Measurements from ENCODE around the gene KIFBP. TPM values are rescaled to one million over a fixed set of nuclear protein-coding genes. Genes with fewer than 3 reads are reported as not detected.
"Not testable (repeated sequence)": the region's sequence is repeated elsewhere in the genome, so short reads cannot be mapped to it uniquely, and the experiment has no call there.

Gene KIFBP
- total RNA-seq = 10 to 100 TPM; 23.0 to 25.2 TPM

GRCh38 chr10:68988530-68989316 lies at the start of gene KIFBP:
Gene KIFBP, plus strand, starts transcription at chr10:68988803. Its CDS starts 30 bp downstream, at chr10:68988833.
- H3K27me3 Mint-ChIP-seq = no peaks in the 10 kb centered on the region
- DNase-seq = peak; percentile 93
- ChIA-PET CTCF (interaction anchor here (0.8 to 3.4 kb wide), 12 partner anchors 10 to 136 kb away, joined by 3 to 26 read pairs (median 3); partner anchors contain the start of gene DDX21), POLR2A (interaction anchor here (1.0 to 3.4 kb wide), 5 partner anchors 11 to 104 kb away, joined by 4 to 19 read pairs (median 7); partner anchors contain the start of genes DDX21 and SRGN)
- H3K4me3 Mint-ChIP-seq = peak within 1 kb of the TSS; percentile 92
- intact Hi-C loops (cut with micrococcal nuclease) = loop anchor here (1.0 kb wide), 3 partner anchors 9 to 102 kb away; partner anchors contain the start of gene DDX21
- H3K27ac Mint-ChIP-seq = peak within 1 kb of the TSS; percentile 83
- H3K4me1 Mint-ChIP-seq (ENCODE audit: low read depth) = peaks cover 49% of the 10 kb centered on the region
- no peaks in the 10 kb centered on the region for H3K9me3 Mint-ChIP-seq
- H3K36me3 Mint-ChIP-seq = peaks cover 17% of the 10 kb centered on the region

GRCh38 chr10:68938884-68939283 lies 49.7 kb upstream of the KIFBP start:
- POLR2A ChIA-PET = no interaction called here
- no peak for DNase-seq
- no peaks in the 10 kb centered on the region for H3K27me3 Mint-ChIP-seq
- peaks cover 13% of the 10 kb centered on the region for H3K4me1 Mint-ChIP-seq (ENCODE audit: low read depth)
- no peak overlapping the region for H3K27ac Mint-ChIP-seq
- CTCF ChIA-PET = no interaction called here
- H3K9me3 Mint-ChIP-seq = no peaks in the 10 kb centered on the region
- intact Hi-C loops (cut with micrococcal nuclease) = no loop called here
- H3K36me3 Mint-ChIP-seq = peaks cover 18% of the 10 kb centered on the region
- H3K4me3 Mint-ChIP-seq = no peak overlapping the region

- intact Hi-C loops (cut with micrococcal nuclease); H3K4me1 Mint-ChIP-seq (ENCODE audit: low read depth); H3K4me3 Mint-ChIP-seq; H3K27ac Mint-ChIP-seq; DNase-seq; H3K27me3 Mint-ChIP-seq; H3K9me3 Mint-ChIP-seq; CTCF ChIA-PET: not testable (repeated sequence)
- POLR2A ChIA-PET = interaction anchor here (0.9 kb wide), 1 partner anchor 15 kb away, joined by 5 read pairs; no protein-coding TSS in a partner anchor
- peaks cover 19% of the 10 kb centered on the region for H3K36me3 Mint-ChIP-seq
Observed at GRCh38 chr10:68940917-68941316, 47.7 kb upstream of the KIFBP start.

- ChIA-PET POLR2A (interaction anchor here (0.5 kb wide), 1 partner anchor 480 kb away, joined by 3 read pairs; no protein-coding TSS in a partner anchor), CTCF (no interaction called here)
- Mint-ChIP-seq H3K27me3 (no peaks in the 10 kb centered on the region), H3K27ac (no peak overlapping the region), H3K4me3 (no peak overlapping the region), H3K4me1 (ENCODE audit: low read depth) (peaks cover 9% of the 10 kb centered on the region), H3K9me3 (no peaks in the 10 kb centered on the region), H3K36me3 (peaks cover 18% of the 10 kb centered on the region)
- no peak for DNase-seq
- intact Hi-C loops (cut with micrococcal nuclease) = no loop called here
Observed at GRCh38 chr10:68950598-68950997, 38.0 kb upstream of the KIFBP start.

- intact Hi-C loops (cut with micrococcal nuclease) = loop anchor here (5.0 kb wide), 2 partner anchors 267 to 623 kb away; partner anchors contain the start of genes HKDC1, HNRNPH3 and PBLD
- no peak for DNase-seq
- no peaks in the 10 kb centered on the region for H3K27me3 Mint-ChIP-seq
- peak overlapping the region; percentile 73 for H3K27ac Mint-ChIP-seq
- no peaks in the 10 kb centered on the region for H3K9me3 Mint-ChIP-seq
- peaks cover 36% of the 10 kb centered on the region for H3K36me3 Mint-ChIP-seq
- ChIA-PET POLR2A (interaction anchor here (1.0 to 3.2 kb wide), 7 partner anchors 8 to 94 kb away, joined by 3 to 19 read pairs (median 5); partner anchors contain the start of genes DDX50 and KIFBP), CTCF (interaction anchor here (0.7 to 2.0 kb wide), 5 partner anchors 32 to 621 kb away, joined by 3 to 15 read pairs (median 11); partner anchors contain the start of gene DDX50)
- peak overlapping the region; percentile 56 for H3K4me3 Mint-ChIP-seq
- H3K4me1 Mint-ChIP-seq (ENCODE audit: low read depth) = peaks cover 31% of the 10 kb centered on the region
Observed at GRCh38 chr10:68954904-68955303, 33.7 kb upstream of the KIFBP start.

GRCh38 chr10:68955355-68955831 lies 33.2 kb upstream of the KIFBP start:
- peak overlapping the region; percentile 97 for H3K4me3 Mint-ChIP-seq
- peaks cover 34% of the 10 kb centered on the region for H3K4me1 Mint-ChIP-seq (ENCODE audit: low read depth)
- H3K9me3 Mint-ChIP-seq = no peaks in the 10 kb centered on the region
- ChIA-PET CTCF (interaction anchor here (0.7 to 2.0 kb wide), 8 partner anchors 11 to 622 kb away, joined by 3 to 15 read pairs (median 4); partner anchors contain the start of gene DDX50), POLR2A (interaction anchor here (0.8 to 3.2 kb wide), 15 partner anchors 8 to 260 kb away, joined by 3 to 19 read pairs (median 5); partner anchors contain the start of genes DDX50, KIFBP and SRGN)
- peaks cover 39% of the 10 kb centered on the region for H3K36me3 Mint-ChIP-seq
- H3K27ac Mint-ChIP-seq = peak overlapping the region; percentile 99
- DNase-seq = peak; percentile 49
- H3K27me3 Mint-ChIP-seq = no peaks in the 10 kb centered on the region
- intact Hi-C loops (cut with micrococcal nuclease) = loop anchor here (5.0 kb wide), 2 partner anchors 267 to 623 kb away; partner anchors contain the start of genes HKDC1, HNRNPH3 and PBLD

- Mint-ChIP-seq H3K9me3 (no peaks in the 10 kb centered on the region), H3K27ac (peak within 1 kb of the TSS; percentile 99), H3K27me3 (no peaks in the 10 kb centered on the region), H3K36me3 (peaks cover 44% of the 10 kb centered on the region), H3K4me1 (ENCODE audit: low read depth) (peaks cover 39% of the 10 kb centered on the region), H3K4me3 (peak within 1 kb of the TSS; percentile 97)
- peak; percentile 94 for DNase-seq
- ChIA-PET POLR2A (interaction anchor here (0.6 to 3.2 kb wide), 24 partner anchors 9 to 959 kb away, joined by 3 to 19 read pairs (median 4); partner anchors contain the start of genes CCAR1, DDX50, HNRNPH3 and KIFBP), CTCF (interaction anchor here (0.6 to 2.0 kb wide), 13 partner anchors 8 to 623 kb away, joined by 3 to 15 read pairs (median 4); partner anchors contain the start of genes DDX50 and SRGN)
- intact Hi-C loops (cut with micrococcal nuclease) = loop anchor here (1.0 to 5.0 kb wide), 5 partner anchors 32 to 624 kb away; partner anchors contain the start of genes DDX50, HKDC1, HNRNPH3 and KIFBP
Observed at GRCh38 chr10:68955832-68956532, 32.6 kb upstream of the KIFBP start, which contains the start of gene DDX21. Gene DDX21, plus strand, starts transcription at chr10:68956170. Its CDS starts 56 bp downstream, at chr10:68956226.

GRCh38 chr10:68957284-68957615 lies 31.4 kb upstream of the KIFBP start:
- POLR2A ChIA-PET = interaction anchor here (0.6 to 3.2 kb wide), 11 partner anchors 13 to 625 kb away, joined by 3 to 19 read pairs (median 4); partner anchors contain the start of genes DDX50, HNRNPH3, KIFBP and SRGN
- Mint-ChIP-seq H3K9me3 (no peaks in the 10 kb centered on the region), H3K27me3 (no peaks in the 10 kb centered on the region), H3K36me3 (peaks cover 52% of the 10 kb centered on the region), H3K4me3 (peak overlapping the region; percentile 97), H3K4me1 (ENCODE audit: low read depth) (peaks cover 47% of the 10 kb centered on the region), H3K27ac (peak overlapping the region; percentile 99)
- no peak for DNase-seq
- CTCF ChIA-PET = interaction anchor here (0.7 to 1.4 kb wide), 3 partner anchors 32 to 137 kb away, joined by 3 read pairs; partner anchors contain the start of gene SRGN
- intact Hi-C loops (cut with micrococcal nuclease) = loop anchor here (1.0 to 5.0 kb wide), 5 partner anchors 40 to 625 kb away; partner anchors contain the start of genes HKDC1, HNRNPH3 and PBLD

GRCh38 chr10:68957654-68958053 lies 30.9 kb upstream of the KIFBP start:
- Mint-ChIP-seq H3K4me3 (peak overlapping the region; percentile 97), H3K9me3 (no peaks in the 10 kb centered on the region), H3K36me3 (peaks cover 55% of the 10 kb centered on the region), H3K4me1 (ENCODE audit: low read depth) (peaks cover 47% of the 10 kb centered on the region), H3K27me3 (no peaks in the 10 kb centered on the region), H3K27ac (peak overlapping the region; percentile 99)
- ChIA-PET CTCF (interaction anchor here (0.7 to 1.4 kb wide), 3 partner anchors 32 to 136 kb away, joined by 3 read pairs; partner anchors contain the start of gene SRGN), POLR2A (interaction anchor here (0.6 to 3.2 kb wide), 5 partner anchors 15 to 232 kb away, joined by 3 to 19 read pairs (median 5); partner anchors contain the start of genes DDX50 and KIFBP)
- no peak for DNase-seq
- intact Hi-C loops (cut with micrococcal nuclease) = loop anchor here (1.0 to 5.0 kb wide), 5 partner anchors 40 to 625 kb away; partner anchors contain the start of genes HKDC1, HNRNPH3 and PBLD

- H3K27me3 Mint-ChIP-seq = no peaks in the 10 kb centered on the region
- intact Hi-C loops (cut with micrococcal nuclease) = loop anchor here (5.0 kb wide), 2 partner anchors 262 to 628 kb away; partner anchors contain the start of genes HKDC1, HNRNPH3 and PBLD
- H3K36me3 Mint-ChIP-seq = peaks cover 65% of the 10 kb centered on the region
- peak overlapping the region; percentile 60 for H3K27ac Mint-ChIP-seq
- peaks cover 44% of the 10 kb centered on the region for H3K4me1 Mint-ChIP-seq (ENCODE audit: low read depth)
- CTCF ChIA-PET = no interaction called here
- POLR2A ChIA-PET = interaction anchor here (0.9 to 1.4 kb wide), 4 partner anchors 8 to 204 kb away, joined by 3 to 4 read pairs (median 4); partner anchors contain the start of gene DDX50
- peak overlapping the region; percentile 22 for H3K4me3 Mint-ChIP-seq
- no peak for DNase-seq
- no peaks in the 10 kb centered on the region for H3K9me3 Mint-ChIP-seq
Observed at GRCh38 chr10:68959695-68960527, 28.7 kb upstream of the KIFBP start.
